Tibial artery (tissue), 4 donors: Measurements from ENCODE around the gene TAL1.

Experiments used
- DNase-seq, 2 donors: peaks; one replicate each; pipeline ENCODE4 v3.0.0-alpha.2; 2019
- H3K27ac ChIP-seq, 2 donors: fragments of 200-600 bp; sonication (generic) in 1 of 2; 1 replicate in 1 of 2; 2 replicates in 1 of 2; pipeline ENCODE4 v1.5.1; 2018 to 2019; ENCODE audit warnings: mild to moderate bottlenecking in 1 of 2
- H3K27me3 ChIP-seq, 2 donors: fragments of 200-600 bp; sonication (generic) in 1 of 2; one replicate each; pipeline versions ENCODE4 v1.5.1 to v1.6.0; 2016 to 2019
- H3K36me3 ChIP-seq, 3 donors: fragments of 200-600 bp; sonication (generic) in 2 of 3; one replicate each; pipeline ENCODE4 v1.5.1; 2016 to 2019; ENCODE audit warnings: mild to moderate bottlenecking in 2 of 3
- H3K4me1 ChIP-seq, 4 donors: fragments of 200-600 bp; sonication (generic) in 2 of 4; 1 replicate in 3 of 4; 2 replicates in 1 of 4; pipeline ENCODE4 v1.5.1; 2016 to 2019
- H3K4me3 ChIP-seq, 2 donors: fragments of 200-600 bp; sonication (generic) in 1 of 2; 1 replicate in 1 of 2; 2 replicates in 1 of 2; pipeline ENCODE4 v1.5.1; 2018 to 2019; ENCODE audit warnings: mild to moderate bottlenecking in 2 of 2
- H3K9me3 ChIP-seq, 3 donors: fragments of 200-600 bp; sonication (generic) in 1 of 3; one replicate each; pipeline ENCODE4 v1.5.1; 2016 to 2019
- CTCF ChIP-seq, 2 experiments: fragments of 200-600 bp in 1 of 2; fragments of 450-650 bp in 1 of 2; IDR thresholded peaks; one replicate each; pipeline ENCODE4 v1.5.1; 2017 to 2019; ENCODE audit warnings: antibody characterized with exemption in 2 of 2, mild to moderate bottlenecking in 1 of 2, moderate library complexity in 1 of 2
- intact Hi-C: fragments of 100-400 bp; cut with DNase I; formaldehyde crosslinking; loops from one replicate; pipeline ENCODE4 v1.15.0; 2023; ENCODE audit warnings: low total_unique reads

TAL1 gene

GRCh38 chr1:47183308-47184089 lies 48.5 kb downstream of the TAL1 start:
- Histone ChIP-seq H3K9me3 (no peaks in the 10 kb centered on the region), H3K4me1 (peaks cover 0 to 19% (median 13%) of the 10 kb centered on the region in 4 donors), H3K4me3 (no peak overlapping the region), H3K27ac (no peak overlapping the region), H3K36me3 (no peaks in the 10 kb centered on the region), H3K27me3 (peaks cover 0 to 28% of the 10 kb centered on the region in 2 donors)
- no peak for TF ChIP-seq CTCF (IDR thresholded peaks at IDR 0.05)
- intact Hi-C loops, result loop anchor here (10.0 kb wide), 1 partner anchor 531 kb away; no protein-coding TSS in a partner anchor
- peak in 1 of 2 donors; percentile 56 for DNase-seq

GRCh38 chr1:47182676-47183235 lies 49.3 kb downstream of the TAL1 start:
- Histone ChIP-seq H3K4me1 (peaks cover 0 to 19% (median 13%) of the 10 kb centered on the region in 4 donors), H3K27me3 (peaks cover 0 to 28% of the 10 kb centered on the region in 2 donors), H3K27ac (no peak overlapping the region), H3K4me3 (no peak overlapping the region), H3K9me3 (no peaks in the 10 kb centered on the region), H3K36me3 (no peaks in the 10 kb centered on the region)
- intact Hi-C loops, result loop anchor here (10.0 kb wide), 1 partner anchor 532 kb away; no protein-coding TSS in a partner anchor
- TF ChIP-seq CTCF (IDR thresholded peaks at IDR 0.05), result no peak
- no peak for DNase-seq

- intact Hi-C loops, result loop anchor here (10.0 kb wide), 1 partner anchor 533 kb away; no protein-coding TSS in a partner anchor
- DNase-seq, result no peak
- H3K4me3 ChIP-seq, result no peak overlapping the region
- H3K4me1 ChIP-seq, result peaks cover 0 to 19% (median 13%) of the 10 kb centered on the region in 4 donors
- H3K27ac ChIP-seq, result no peak overlapping the region
- no peak for TF ChIP-seq CTCF (IDR thresholded peaks at IDR 0.05)
- peaks cover 0 to 28% of the 10 kb centered on the region in 2 donors for H3K27me3 ChIP-seq
- H3K36me3 ChIP-seq, result no peaks in the 10 kb centered on the region
- no peaks in the 10 kb centered on the region for H3K9me3 ChIP-seq
Measured at GRCh38 chr1:47181955-47182675, 49.9 kb downstream of the TAL1 start.

- no peak overlapping the region for H3K4me3 ChIP-seq
- H3K36me3 ChIP-seq, result no peaks in the 10 kb centered on the region
- H3K9me3 ChIP-seq, result no peaks in the 10 kb centered on the region
- intact Hi-C loops, result loop anchor here (10.0 kb wide), 1 partner anchor 533 kb away; no protein-coding TSS in a partner anchor
- no peak overlapping the region for H3K27ac ChIP-seq
- peaks cover 0 to 28% of the 10 kb centered on the region in 2 donors for H3K27me3 ChIP-seq
- DNase-seq, result peak in 1 of 2 donors; percentile 55
- peaks cover 0 to 19% (median 13%) of the 10 kb centered on the region in 4 donors for H3K4me1 ChIP-seq
- TF ChIP-seq CTCF (IDR thresholded peaks at IDR 0.05), result no peak
Measured at GRCh38 chr1:47181095-47181954, 50.7 kb downstream of the TAL1 start.
